Lower leg skin (tissue), 3 donors: Measurements from ENCODE around the gene TMC2.

Source experiments
- CTCF ChIP-seq, 3 donors: fragments of 450-650 bp; IDR thresholded peaks; one replicate each; pipeline ENCODE4 v1.5.1; 2016; ENCODE audit warnings: antibody characterized with exemption in 3 of 3, mild to moderate bottlenecking in 3 of 3, moderate library complexity in 2 of 3
- POLR2A ChIP-seq, 2 donors: fragments of 450-650 bp; IDR thresholded peaks; one replicate each; pipeline ENCODE4 v1.6.1; 2016 to 2017; ENCODE audit warnings: antibody characterized with exemption in 2 of 2, mild to moderate bottlenecking in 1 of 2, moderate library complexity in 1 of 2

GRCh38 chr20:2533118-2533517 is 3.3 kb upstream of the TMC2 start:
- TF ChIP-seq CTCF (IDR thresholded peaks at IDR 0.05) (no peak), POLR2A (IDR thresholded peaks at IDR 0.05) (no peak)
